Mucosa of descending colon (tissue), 3 donors: ENCODE results near the gene AHSA1. TPM values are rescaled to one million over a fixed set of nuclear protein-coding genes. Genes with fewer than 3 reads are reported as not detected.

ENCODE experiments used
- ATAC-seq: fragments of 200-7000 bp; cut with Tn5 transposase; one replicate; pipeline ENCODE4 v1.9.1; 2020; ENCODE audit warnings: mild to moderate bottlenecking, moderate library complexity
- DNase-seq, 3 donors: peaks; one replicate each; pipeline ENCODE4 v3.0.0-alpha.2; 2020
- H3K36me3 ChIP-seq: fragments of 200-600 bp; one replicate; pipeline ENCODE4 v1.8.0; 2021; ENCODE audit warnings: low read depth, mild to moderate bottlenecking
- H3K4me1 ChIP-seq: fragments of 200-600 bp; one replicate; pipeline ENCODE4 v1.8.0; 2021; ENCODE audit warnings: low read depth, mild to moderate bottlenecking
- H3K4me3 ChIP-seq: fragments of 200-600 bp; one replicate; pipeline ENCODE4 v1.8.0; 2021; ENCODE audit warnings: mild to moderate bottlenecking
- H3K9me3 ChIP-seq: fragments of 200-600 bp; one replicate; pipeline ENCODE4 v1.8.0; 2021; ENCODE audit warnings: mild to moderate bottlenecking
- intact Hi-C, 2 donors: fragments of 100-400 bp; cut with DNase I in 1 of 2; cut with micrococcal nuclease in 1 of 2; formaldehyde crosslinking; loops; one replicate each; pipeline versions ENCODE4 v1.11.0 to v1.11.1; 2022; cut with DNase I, micrococcal nuclease
- total RNA-seq, 3 donors: library from RNA; stranded (reverse); fragmentation: NEBNext Ultra II Directional in 2 of 3; extraction: Animal tissue kit (Norgen Biotek cat#: 25700) in 2 of 3; gene quantifications; one replicate each; pipeline versions ENCODE4 v1.2.1 to v1.2.4, GENCODE V29; 2021 to 2023
- TF ChIP-seq, protein P1 (sequence below): fragments of 200-600 bp; IDR thresholded peaks from one replicate; pipeline ENCODE4 v1.8.0; 2022; ENCODE audit warnings: antibody characterized with exemption, mild to moderate bottlenecking
- donor health status: DM: no; HTN: no; CAD: no; lungs with moderate emphysema.
- donor health status: DM: no; HTN: no; CAD: no.
- donor health status: DM: no; HTN: yes; CAD: no.

Gene AHSA1
- total RNA-seq, 3 donors from 2014 or later, result 102 to 160 (median 116) TPM

DNA sequence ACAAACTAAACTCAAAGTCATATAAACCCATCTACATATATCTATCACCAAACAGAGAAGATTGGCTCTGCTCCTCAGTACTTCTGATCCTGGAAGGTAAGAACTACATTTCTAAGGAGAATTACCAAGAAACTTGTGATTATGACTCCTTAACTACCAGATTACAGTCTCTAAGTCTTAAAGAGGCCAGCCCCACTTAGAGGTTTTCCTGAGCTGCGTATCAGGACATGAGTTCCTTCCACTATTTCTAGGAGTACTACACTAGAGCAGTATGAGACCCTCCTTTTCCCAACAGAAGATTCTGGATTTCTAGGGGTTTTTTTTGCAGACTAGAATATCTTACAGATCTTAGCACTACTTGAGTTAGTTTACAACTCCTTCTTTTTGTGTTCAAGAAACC is 34.5 kb upstream of the AHSA1 start, which contains the start of gene NOXRED1:
NOXRED1 (minus strand) TSS at position 101 of the 400 bp plus-strand sequence. CDS start 634 bp downstream, outside the sequence.
- Histone ChIP-seq H3K36me3 (peaks cover 3% of the 10 kb centered on the region), H3K9me3 (peaks cover 15% of the 10 kb centered on the region), H3K4me1 (no peaks in the 10 kb centered on the region), H3K4me3 (no peak within 1 kb of the TSS)
- intact Hi-C loops, result no loop called here
- TF ChIP-seq, protein P1, sequence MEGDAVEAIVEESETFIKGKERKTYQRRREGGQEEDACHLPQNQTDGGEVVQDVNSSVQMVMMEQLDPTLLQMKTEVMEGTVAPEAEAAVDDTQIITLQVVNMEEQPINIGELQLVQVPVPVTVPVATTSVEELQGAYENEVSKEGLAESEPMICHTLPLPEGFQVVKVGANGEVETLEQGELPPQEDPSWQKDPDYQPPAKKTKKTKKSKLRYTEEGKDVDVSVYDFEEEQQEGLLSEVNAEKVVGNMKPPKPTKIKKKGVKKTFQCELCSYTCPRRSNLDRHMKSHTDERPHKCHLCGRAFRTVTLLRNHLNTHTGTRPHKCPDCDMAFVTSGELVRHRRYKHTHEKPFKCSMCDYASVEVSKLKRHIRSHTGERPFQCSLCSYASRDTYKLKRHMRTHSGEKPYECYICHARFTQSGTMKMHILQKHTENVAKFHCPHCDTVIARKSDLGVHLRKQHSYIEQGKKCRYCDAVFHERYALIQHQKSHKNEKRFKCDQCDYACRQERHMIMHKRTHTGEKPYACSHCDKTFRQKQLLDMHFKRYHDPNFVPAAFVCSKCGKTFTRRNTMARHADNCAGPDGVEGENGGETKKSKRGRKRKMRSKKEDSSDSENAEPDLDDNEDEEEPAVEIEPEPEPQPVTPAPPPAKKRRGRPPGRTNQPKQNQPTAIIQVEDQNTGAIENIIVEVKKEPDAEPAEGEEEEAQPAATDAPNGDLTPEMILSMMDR, result no peak
- DNase-seq, result no peak
- no peak for ATAC-seq

GRCh38 chr14:77424862-77425261 is 33.0 kb upstream of the AHSA1 start:
- H3K4me3 ChIP-seq, result no peak overlapping the region
- peaks cover 5% of the 10 kb centered on the region for H3K9me3 ChIP-seq
- no peaks in the 10 kb centered on the region for H3K4me1 ChIP-seq
- ATAC-seq (no peak), DNase-seq (no peak)
- H3K36me3 ChIP-seq, result peaks cover 3% of the 10 kb centered on the region
- TF ChIP-seq, protein P1, result no peak
- intact Hi-C loops, result no loop called here

DNA sequence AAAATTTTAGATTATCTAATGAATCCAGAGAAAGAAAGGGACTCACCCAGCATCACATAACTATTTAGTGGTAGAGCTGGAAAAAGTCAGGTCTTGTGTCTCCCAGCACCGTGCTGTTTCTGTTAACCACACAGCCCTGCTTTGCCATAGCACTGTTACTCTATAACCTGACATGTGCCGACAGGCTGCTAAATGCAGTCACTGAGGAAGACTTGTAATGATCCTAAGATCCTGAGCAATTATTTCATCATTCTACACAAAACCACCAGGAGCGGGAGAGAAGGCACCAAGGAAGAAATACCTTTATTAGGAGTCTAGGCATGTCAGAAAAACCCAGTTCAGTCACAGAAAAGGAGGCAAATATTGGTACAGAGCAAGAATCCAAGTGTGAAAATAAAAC is 31.5 kb upstream of the AHSA1 start:
- no peaks in the 10 kb centered on the region for H3K9me3 ChIP-seq

DNA sequence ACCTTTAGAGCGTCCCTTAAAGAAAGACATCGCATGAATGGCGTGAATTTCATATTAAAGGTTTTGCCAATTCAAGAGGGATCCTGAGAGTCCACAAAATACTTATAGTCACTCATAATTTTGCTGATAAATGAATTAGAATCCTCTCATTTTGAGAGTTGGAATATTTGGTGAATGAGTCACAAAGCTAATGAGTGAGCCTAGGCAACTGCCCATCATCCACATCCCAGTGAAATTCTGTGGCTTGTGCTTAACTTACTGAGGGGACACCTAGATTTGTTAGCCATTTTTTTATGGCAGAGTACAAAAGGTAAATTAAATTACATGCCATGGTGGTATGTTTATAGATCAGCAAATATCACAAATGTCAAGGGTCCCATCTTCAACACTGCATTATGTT is 21.9 kb upstream of the AHSA1 start:
- TF ChIP-seq, protein P1, result no peak
- H3K4me3 ChIP-seq, result no peak overlapping the region
- intact Hi-C loops, result no loop called here

More for the DNA sequence above, 31.5 kb upstream of the AHSA1 start:
- intact Hi-C loops, result no loop called here
- TF ChIP-seq, protein P1, result no peak
- DNase-seq (no peak), ATAC-seq (no peak)
- H3K36me3 ChIP-seq, result peaks cover 3% of the 10 kb centered on the region
- no peaks in the 10 kb centered on the region for H3K4me1 ChIP-seq
- no peak overlapping the region for H3K4me3 ChIP-seq

GRCh38 chr14:77438596-77438995 is 19.3 kb upstream of the AHSA1 start:
- Histone ChIP-seq H3K36me3 (peaks cover 12% of the 10 kb centered on the region), H3K9me3 (no peaks in the 10 kb centered on the region), H3K4me3 (no peak overlapping the region), H3K4me1 (no peaks in the 10 kb centered on the region)
- DNase-seq (no peak), ATAC-seq (no peak)
- intact Hi-C loops, result no loop called here
- TF ChIP-seq, protein P1, result no peak

More for the DNA sequence above, 21.9 kb upstream of the AHSA1 start:
- no peaks in the 10 kb centered on the region for H3K9me3 ChIP-seq
- H3K4me1 ChIP-seq, result no peaks in the 10 kb centered on the region
- no peak for ATAC-seq
- H3K36me3 ChIP-seq, result no peaks in the 10 kb centered on the region
- DNase-seq, result no peak

GRCh38 chr14:77439861-77440260 is 18.0 kb upstream of the AHSA1 start:
- intact Hi-C loops, result no loop called here
- DNase-seq (no peak), ATAC-seq (no peak)
- Histone ChIP-seq H3K4me3 (no peak overlapping the region), H3K9me3 (no peaks in the 10 kb centered on the region), H3K4me1 (no peaks in the 10 kb centered on the region), H3K36me3 (peaks cover 12% of the 10 kb centered on the region)
- TF ChIP-seq, protein P1, result no peak
